GOT3 (cell line): ENCODE measurements around the gene LTB4R2.

Experiments used
- DNase-seq: peaks from one replicate; lab custom pipeline; 2025; ENCODE audit warnings: mixed read lengths; lab: John Stamatoyannopoulos, UW

LTB4R2 gene

GRCh38 chr14:24299255-24300191 lies 10.4 kb upstream of the LTB4R2 start, which contains the start of the genes DHRS1 and NOP9:
TSS of gene DHRS1 (minus strand) at chr14:24299780. CDS start at chr14:24299106, 674 bp downstream.
TSS of gene NOP9 (plus strand) at chr14:24299850. CDS start at chr14:24299955, 105 bp downstream.
- DNase-seq = peak; percentile 14

DNA sequence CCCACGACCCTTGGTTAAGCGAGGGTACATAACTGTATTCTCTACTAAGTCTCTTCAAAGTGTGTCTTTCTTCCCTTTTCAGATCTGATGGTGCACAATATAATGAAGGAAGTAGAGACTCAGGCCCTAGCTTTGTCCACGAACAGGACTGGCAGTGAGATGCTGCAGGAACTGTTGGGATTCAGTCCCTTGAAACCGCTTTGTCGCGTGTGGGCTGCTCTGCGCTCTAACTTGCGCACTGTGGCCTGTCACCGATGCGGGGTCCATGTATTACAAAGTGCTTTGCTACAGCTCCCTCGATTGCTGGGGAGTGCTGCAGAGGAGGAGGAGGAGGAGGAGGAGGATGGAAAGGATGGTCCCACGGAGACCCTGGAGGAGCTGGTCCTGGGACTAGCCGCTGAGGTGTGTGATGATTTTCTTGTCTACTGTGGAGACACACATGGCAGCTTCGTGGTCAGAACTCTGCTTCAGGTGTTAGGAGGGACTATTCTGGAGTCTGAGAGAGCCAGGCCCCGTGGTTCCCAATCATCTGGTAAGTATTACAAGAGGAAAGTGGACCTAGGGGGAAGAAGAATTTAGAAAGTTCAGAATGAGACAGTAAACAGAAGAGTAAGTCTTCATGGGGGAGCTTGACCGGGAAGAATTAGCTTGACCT lies 9.5 kb upstream of the LTB4R2 start:
- no peak for DNase-seq

GRCh38 chr14:24304019-24304387 lies 5.9 kb upstream of the LTB4R2 start:
- DNase-seq = no peak

DNA sequence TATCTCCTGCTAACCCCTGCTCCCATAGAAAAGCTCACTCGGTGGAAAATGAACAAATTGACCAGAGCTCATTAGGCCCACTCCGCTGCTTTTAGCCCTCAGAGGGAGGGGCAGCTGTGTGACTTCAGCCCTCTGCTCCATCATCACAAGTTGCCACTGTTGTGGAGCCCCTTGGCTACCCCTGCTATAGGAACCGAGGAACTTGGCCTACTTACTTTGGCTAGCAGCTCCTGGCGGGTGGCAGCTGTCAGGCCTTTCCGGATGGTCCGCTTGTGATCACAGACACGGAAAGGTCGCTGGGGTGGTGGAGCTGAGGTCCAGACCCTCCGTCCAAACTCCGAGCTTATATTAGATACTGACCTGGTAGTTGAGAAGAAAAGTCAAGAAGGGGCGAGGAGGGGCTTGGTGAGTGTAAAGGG lies 2.8 kb upstream of the LTB4R2 start:
- no peak for DNase-seq

GRCh38 chr14:24307575-24308341 lies 2.2 kb upstream of the LTB4R2 start, which contains the start of gene CIDEB:
TSS of gene CIDEB (minus strand) at chr14:24307977. CDS start at chr14:24307858, 119 bp downstream.
- DNase-seq = no peak

- no peak for DNase-seq
These were observed 1.4 kb upstream of the LTB4R2 start for GRCh38 chr14:24308342-24309124.

- DNase-seq = no peak
These were observed 315 bp downstream of the LTB4R2 start for GRCh38 chr14:24310265-24310645.

DNA sequence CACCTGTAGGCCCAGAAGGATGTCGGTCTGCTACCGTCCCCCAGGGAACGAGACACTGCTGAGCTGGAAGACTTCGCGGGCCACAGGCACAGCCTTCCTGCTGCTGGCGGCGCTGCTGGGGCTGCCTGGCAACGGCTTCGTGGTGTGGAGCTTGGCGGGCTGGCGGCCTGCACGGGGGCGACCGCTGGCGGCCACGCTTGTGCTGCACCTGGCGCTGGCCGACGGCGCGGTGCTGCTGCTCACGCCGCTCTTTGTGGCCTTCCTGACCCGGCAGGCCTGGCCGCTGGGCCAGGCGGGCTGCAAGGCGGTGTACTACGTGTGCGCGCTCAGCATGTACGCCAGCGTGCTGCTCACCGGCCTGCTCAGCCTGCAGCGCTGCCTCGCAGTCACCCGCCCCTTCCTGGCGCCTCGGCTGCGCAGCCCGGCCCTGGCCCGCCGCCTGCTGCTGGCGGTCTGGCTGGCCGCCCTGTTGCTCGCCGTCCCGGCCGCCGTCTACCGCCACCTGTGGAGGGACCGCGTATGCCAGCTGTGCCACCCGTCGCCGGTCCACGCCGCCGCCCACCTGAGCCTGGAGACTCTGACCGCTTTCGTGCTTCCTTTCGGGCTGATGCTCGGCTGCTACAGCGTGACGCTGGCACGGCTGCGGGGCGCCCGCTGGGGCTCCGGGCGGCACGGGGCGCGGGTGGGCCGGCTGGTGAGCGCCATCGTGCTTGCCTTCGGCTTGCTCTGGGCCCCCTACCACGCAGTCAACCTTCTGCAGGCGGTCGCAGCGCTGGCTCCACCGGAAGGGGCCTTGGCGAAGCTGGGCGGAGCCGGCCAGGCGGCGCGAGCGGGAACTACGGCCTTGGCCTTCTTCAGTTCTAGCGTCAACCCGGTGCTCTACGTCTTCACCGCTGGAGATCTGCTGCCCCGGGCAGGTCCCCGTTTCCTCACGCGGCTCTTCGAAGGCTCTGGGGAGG lies 985 bp downstream of the LTB4R2 start, which contains the start of gene LTB4R:
Gene LTB4R (plus strand): TSS at position 857 of the 959 bp plus-strand sequence. CDS start 4,150 bp downstream, outside the sequence.
- DNase-seq = peak; percentile 28

DNA sequence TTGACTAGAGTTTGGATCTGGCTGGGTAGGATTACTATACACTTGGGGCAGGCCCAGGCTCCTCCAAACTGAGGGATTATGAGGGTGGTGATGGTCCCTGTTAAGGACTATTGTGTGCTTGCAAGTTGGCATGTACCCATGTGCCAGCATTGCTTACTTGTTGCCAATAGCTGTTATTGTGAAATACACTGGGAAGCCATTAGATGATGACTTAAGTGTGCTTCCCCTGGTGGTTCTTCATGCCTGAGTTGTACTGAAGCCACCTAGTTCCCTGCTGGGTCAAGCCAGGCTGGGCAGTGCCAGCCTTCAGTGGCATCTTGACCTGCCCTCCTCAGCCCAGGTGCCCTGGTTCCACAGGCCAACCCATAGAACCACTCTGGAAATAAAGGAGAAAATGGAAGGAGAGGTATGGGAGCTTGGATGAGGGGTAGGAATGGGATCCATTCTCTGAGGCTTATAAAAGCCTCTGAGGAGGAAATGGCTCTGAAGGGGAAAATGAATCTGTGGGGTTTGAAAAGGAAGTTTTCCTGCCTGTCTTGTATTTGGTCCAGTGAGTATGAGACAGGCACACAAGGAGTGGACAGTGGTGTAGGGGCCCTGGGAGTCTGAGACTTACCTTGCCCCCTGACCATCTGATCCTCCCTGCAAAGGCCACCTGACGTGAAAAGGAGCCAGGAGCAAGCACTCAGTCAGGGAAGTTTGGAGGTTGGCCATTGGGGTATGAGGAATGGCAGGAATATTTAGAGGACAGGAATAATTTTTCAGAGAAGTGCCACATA lies 2.1 kb downstream of the LTB4R2 start:
- no peak for DNase-seq

DNA sequence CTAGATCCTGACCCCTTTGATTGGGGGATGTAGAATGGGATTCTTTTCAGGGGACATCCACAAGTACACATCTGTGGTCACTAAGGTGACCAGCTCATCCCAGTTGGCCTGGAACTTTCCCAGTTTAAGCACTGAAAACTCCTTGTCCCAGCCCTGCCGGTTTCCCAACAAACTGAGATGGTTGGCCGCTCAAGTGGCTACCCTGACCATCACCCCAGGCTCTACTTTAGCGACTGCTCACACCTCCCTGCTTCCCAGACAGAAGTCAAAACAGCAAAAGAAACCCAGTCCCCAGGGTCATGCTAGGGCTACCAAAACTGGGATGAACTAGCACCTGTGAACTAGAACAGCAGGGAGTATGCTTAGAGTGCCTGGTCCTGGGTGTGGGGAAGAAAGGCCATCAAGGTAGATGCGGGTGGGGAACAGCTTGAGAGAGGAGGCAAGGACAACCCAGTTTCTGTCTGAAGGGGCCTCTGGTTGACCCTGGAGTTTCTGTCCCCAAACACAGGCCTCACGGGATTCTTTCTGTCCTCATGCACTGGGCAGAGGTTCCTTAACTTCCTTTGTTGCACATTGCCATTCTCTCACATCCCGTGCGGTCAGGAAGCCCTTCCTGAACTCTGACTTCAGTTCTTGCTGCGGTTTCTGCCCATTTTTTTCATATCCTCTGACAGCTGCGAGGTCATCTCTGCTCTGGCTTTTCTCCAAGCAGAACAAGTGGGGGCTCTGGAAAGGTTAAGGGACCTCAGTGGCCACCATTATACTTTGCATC lies 3.0 kb downstream of the LTB4R2 start:
- no peak for DNase-seq

DNA sequence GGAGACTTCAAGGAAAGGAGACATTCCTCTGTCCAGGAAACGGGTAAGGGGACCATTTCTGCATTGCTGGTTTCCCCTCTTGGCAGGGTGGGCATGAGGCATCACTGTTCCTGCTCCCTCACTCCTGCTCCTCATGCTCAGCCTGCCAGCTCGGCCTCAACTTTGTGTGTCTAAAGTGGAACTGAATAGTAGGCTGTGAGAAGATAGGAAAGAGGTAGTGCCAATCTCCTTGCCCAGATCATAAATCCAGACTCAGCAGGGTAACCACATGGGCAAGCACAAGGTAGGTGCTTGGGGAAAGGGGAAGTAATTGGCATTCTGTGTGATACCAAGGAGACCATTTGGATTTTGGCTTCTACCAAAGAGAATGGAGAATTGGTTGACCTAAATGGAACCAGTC lies 4.0 kb downstream of the LTB4R2 start:
- no peak for DNase-seq

DNA sequence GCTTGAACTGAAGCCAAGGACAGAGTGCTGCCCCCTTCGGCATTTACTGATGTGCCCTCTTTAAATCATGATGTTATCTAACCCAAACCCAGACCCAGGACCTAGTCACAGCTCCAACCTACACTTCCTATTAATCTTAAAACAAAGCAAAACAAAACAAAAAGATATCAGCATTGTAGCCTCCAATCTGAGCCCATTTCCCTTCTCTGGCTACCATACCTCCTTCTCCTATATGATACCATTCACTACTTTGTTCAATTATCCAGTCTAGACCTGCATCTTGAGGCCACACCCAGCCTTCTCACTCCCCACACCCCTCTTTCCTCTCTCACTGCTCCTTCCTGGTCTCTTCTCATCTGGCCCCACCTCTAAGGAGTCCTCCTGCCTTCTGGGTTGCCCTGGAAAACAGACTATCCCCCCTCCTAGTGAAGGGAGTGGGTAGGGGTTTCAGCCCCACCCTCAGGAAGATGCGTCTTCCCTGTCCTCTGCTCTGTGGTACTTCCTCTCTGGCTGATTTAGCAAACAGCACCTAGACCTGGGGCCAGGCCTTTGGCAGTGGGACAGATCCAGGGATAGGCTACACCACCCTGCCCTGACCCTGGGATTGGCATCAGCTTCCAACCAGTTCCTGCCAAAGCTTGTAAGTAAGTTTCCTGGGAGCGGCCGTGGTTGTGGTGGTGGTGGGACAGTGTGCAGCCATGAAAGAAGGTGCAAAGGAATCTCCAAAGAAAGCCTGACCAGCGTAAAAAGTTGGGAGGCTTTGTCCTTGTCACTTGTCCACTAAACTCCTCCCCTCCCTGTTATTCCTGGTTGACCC lies 4.6 kb downstream of the LTB4R2 start:
- DNase-seq = no peak

DNA sequence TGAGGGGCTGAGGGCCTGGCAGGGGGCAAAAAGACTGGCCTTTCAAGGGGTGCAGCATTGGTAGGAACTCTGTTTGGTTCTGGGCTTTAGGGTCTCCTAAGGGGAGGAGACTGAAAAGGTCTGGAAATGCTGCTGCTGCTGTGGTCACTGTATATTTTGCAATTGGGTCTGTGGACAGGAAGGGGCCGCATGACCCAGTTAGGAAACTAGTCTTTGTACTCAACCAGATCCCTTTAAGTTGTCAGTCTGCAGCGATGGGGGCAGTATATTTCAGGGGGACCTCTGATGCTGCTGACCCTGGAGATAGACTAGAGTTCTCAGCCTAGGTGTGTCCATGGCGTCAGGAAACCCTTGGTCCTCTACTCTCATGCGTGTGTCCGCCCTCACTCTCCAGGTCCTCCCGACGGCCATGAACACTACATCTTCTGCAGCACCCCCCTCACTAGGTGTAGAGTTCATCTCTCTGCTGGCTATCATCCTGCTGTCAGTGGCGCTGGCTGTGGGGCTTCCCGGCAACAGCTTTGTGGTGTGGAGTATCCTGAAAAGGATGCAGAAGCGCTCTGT lies 5.4 kb downstream of the LTB4R2 start:
- DNase-seq = no peak

GRCh38 chr14:24315807-24316596 lies 6.1 kb downstream of the LTB4R2 start:
- no peak for DNase-seq

DNA sequence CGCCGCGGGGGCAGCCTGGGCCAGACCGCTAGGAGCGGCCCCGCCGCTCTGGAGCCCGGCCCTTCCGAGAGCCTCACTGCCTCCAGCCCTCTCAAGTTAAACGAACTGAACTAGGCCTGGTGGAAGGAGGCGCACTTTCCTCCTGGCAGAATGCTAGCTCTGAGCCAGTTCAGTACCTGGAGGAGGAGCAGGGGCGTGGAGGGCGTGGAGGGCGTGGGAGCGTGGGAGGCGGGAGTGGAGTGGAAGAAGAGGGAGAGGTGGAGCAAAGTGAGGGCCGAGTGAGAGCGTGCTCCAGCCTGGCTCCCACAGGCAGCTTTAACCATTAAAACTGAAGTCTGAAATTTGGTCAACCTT lies 6.6 kb downstream of the LTB4R2 start:
- no peak for DNase-seq

DNA sequence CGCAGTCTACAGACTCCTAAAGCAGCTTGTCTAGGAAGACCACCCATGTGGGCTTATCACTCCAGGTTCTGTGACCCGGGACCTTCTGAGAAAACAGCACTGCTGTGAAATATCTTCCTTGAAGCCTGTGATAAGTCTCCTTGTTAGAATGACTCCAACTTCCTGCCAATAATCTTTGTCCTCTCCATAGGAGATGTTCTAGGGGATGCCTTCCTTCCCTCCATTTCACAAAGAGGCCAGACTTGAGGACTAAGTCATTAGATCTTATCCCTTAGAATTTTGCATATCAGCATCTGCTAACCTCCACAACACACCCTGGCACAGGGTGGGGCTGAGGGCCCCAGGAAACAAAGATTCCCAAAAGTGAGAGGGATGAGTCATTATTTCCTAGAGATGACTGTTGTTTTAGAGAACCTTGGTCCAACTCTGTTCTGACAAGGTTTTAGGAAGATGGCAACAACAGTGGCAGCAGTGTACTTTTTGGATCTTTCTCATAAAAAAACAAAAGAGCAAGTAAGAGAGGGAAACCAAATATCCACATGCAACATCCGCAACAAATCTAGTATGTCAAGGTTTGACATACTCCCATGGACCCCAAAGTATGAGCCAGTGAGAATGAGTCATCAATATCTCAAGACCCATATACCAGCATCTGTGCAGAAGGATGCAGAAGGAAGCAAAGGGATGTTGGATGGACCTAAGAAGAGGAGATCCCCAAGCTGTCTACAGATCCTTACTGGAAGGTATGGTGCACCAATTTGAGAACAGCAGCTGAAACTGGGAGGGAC lies 7.4 kb downstream of the LTB4R2 start:
- DNase-seq = no peak
